ENCODE measurements around the gene ICAM2.

DNA sequence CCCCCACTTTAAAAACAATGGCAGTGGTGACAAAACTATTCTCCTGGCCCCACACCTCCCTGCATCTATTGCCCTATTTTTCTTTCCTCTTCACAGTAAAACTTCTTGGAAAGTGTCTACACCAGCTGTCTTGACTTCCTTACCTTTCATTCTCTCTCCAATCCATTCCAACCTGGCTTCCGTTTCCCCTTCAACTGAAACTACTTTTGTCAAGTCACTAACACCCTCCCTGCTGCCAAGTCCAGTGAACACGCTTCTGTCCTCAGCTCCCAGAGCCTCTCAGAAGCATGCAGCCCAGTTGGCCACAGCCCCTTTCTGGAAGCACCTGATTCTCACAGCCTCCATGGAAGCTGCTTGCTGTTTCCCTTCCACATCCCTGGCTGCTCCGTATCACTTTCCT is 43.7 kb downstream of the ICAM2 start:
- TF ChIP-seq, protein P1, sequence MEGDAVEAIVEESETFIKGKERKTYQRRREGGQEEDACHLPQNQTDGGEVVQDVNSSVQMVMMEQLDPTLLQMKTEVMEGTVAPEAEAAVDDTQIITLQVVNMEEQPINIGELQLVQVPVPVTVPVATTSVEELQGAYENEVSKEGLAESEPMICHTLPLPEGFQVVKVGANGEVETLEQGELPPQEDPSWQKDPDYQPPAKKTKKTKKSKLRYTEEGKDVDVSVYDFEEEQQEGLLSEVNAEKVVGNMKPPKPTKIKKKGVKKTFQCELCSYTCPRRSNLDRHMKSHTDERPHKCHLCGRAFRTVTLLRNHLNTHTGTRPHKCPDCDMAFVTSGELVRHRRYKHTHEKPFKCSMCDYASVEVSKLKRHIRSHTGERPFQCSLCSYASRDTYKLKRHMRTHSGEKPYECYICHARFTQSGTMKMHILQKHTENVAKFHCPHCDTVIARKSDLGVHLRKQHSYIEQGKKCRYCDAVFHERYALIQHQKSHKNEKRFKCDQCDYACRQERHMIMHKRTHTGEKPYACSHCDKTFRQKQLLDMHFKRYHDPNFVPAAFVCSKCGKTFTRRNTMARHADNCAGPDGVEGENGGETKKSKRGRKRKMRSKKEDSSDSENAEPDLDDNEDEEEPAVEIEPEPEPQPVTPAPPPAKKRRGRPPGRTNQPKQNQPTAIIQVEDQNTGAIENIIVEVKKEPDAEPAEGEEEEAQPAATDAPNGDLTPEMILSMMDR (IDR thresholded peaks at IDR 0.05; ENCODE audit: insufficient read depth, low read depth, low read length): no peak
- no peak for TF ChIP-seq EZH2 (IDR thresholded peaks at IDR 0.05; ENCODE audit: insufficient read depth, low read length)
